ENCODE data around the gene FUZ.

DNA sequence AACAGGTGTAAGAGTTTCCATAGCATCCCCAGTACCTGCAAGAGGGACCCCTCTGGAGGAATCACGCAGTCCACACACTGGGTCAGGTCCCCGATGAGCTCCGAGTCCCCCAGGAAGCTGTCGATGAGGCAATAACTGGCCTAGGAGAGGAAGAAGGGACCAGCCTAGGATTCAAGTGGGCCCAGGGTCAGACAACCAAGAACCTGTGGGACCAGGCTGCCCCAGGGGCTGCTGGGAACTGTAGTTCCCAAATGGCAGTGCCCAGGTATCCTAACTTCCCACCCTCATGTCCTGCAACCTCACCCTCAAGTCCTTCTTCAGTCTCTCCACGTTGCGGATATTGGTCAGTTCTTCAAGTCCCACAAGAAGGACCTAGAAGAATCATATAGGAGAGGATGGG is 1.8 kb downstream of the FUZ start:
- TF ChIP-seq POLR2A (IDR thresholded peaks at IDR 0.05; ENCODE audit: low read depth) (no peak), POLR2AphosphoS5 (IDR thresholded peaks at IDR 0.05) (no peak), EP300 (IDR thresholded peaks at IDR 0.05) (no peak)
- TF ChIP-seq, protein P1, sequence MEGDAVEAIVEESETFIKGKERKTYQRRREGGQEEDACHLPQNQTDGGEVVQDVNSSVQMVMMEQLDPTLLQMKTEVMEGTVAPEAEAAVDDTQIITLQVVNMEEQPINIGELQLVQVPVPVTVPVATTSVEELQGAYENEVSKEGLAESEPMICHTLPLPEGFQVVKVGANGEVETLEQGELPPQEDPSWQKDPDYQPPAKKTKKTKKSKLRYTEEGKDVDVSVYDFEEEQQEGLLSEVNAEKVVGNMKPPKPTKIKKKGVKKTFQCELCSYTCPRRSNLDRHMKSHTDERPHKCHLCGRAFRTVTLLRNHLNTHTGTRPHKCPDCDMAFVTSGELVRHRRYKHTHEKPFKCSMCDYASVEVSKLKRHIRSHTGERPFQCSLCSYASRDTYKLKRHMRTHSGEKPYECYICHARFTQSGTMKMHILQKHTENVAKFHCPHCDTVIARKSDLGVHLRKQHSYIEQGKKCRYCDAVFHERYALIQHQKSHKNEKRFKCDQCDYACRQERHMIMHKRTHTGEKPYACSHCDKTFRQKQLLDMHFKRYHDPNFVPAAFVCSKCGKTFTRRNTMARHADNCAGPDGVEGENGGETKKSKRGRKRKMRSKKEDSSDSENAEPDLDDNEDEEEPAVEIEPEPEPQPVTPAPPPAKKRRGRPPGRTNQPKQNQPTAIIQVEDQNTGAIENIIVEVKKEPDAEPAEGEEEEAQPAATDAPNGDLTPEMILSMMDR (IDR thresholded peaks at IDR 0.05) = no peak
